ENCODE results near the gene CX3CR1.
"Not testable (repeated sequence)": the region's sequence is repeated elsewhere in the genome, so short reads cannot be mapped to it uniquely, and the experiment has no call there.

Gene CX3CR1

GRCh38 chr3:39267631-39268548 lies 11.9 kb downstream of the CX3CR1 start:
- DNase-seq (ENCODE audit: low read depth): no peak

GRCh38 chr3:39264053-39264452 lies 15.8 kb downstream of the CX3CR1 start:
- DNase-seq (ENCODE audit: low read depth): no peak

- DNase-seq (ENCODE audit: low read depth): no peak
Observed at GRCh38 chr3:39263576-39263975, 16.3 kb downstream of the CX3CR1 start.

- no peak for DNase-seq (ENCODE audit: low read depth)
Observed at GRCh38 chr3:39262846-39263245, 17.0 kb downstream of the CX3CR1 start.

GRCh38 chr3:39261726-39262125 lies 18.1 kb downstream of the CX3CR1 start:
- DNase-seq (ENCODE audit: low read depth): no peak

GRCh38 chr3:39260957-39261356 lies 18.9 kb downstream of the CX3CR1 start:
- DNase-seq (ENCODE audit: low read depth): peak; percentile 92

- DNase-seq (ENCODE audit: low read depth): no peak
Observed at GRCh38 chr3:39260318-39260717, 19.5 kb downstream of the CX3CR1 start.

- no peak for DNase-seq (ENCODE audit: low read depth)
Observed at GRCh38 chr3:39255503-39256325, 24.1 kb downstream of the CX3CR1 start.

- DNase-seq (ENCODE audit: low read depth): peak; percentile 7
Observed at GRCh38 chr3:39254806-39255449, 24.9 kb downstream of the CX3CR1 start.

GRCh38 chr3:39251576-39251975 lies 28.3 kb downstream of the CX3CR1 start:
- no peak for DNase-seq (ENCODE audit: low read depth)

GRCh38 chr3:39250116-39250747 lies 29.6 kb downstream of the CX3CR1 start:
- DNase-seq (ENCODE audit: low read depth): no peak

GRCh38 chr3:39249453-39250115 lies 30.3 kb downstream of the CX3CR1 start:
- DNase-seq (ENCODE audit: low read depth): no peak

- DNase-seq (ENCODE audit: low read depth): no peak
Observed at GRCh38 chr3:39241561-39241960, 38.3 kb downstream of the CX3CR1 start.

- DNase-seq (ENCODE audit: low read depth): no peak
Observed at GRCh38 chr3:39237027-39237426, 42.8 kb downstream of the CX3CR1 start.

GRCh38 chr3:39234651-39235050 lies 45.2 kb downstream of the CX3CR1 start:
- DNase-seq (ENCODE audit: low read depth): no peak

- no peak for DNase-seq (ENCODE audit: low read depth)
Observed at GRCh38 chr3:39232859-39233258, 47.0 kb downstream of the CX3CR1 start.

- no peak for DNase-seq (ENCODE audit: low read depth)
Observed at GRCh38 chr3:39230453-39230852, 49.4 kb downstream of the CX3CR1 start.

- no peak for DNase-seq (ENCODE audit: low read depth)
Observed at GRCh38 chr3:39228496-39228895, 51.3 kb downstream of the CX3CR1 start.

GRCh38 chr3:39227596-39227995 lies 52.2 kb downstream of the CX3CR1 start:
- not testable (repeated sequence) for DNase-seq (ENCODE audit: low read depth)

- DNase-seq (ENCODE audit: low read depth): no peak
Observed at GRCh38 chr3:39226106-39226741, 53.6 kb downstream of the CX3CR1 start.

- no peak for DNase-seq (ENCODE audit: low read depth)
Observed at GRCh38 chr3:39224288-39224687, 55.5 kb downstream of the CX3CR1 start.

Measured in fibroblast of gingiva (primary cell).